ENCODE data around the gene SLC22A7.

SLC22A7 gene

GRCh38 chr6:43276577-43277305 lies 21.3 kb upstream of the SLC22A7 start:
- CTCF ChIA-PET, result interaction anchor here (0.5 to 2.0 kb wide), 6 partner anchors 13 to 230 kb away, joined by 3 to 5 read pairs (median 4); no protein-coding TSS in a partner anchor

DNA sequence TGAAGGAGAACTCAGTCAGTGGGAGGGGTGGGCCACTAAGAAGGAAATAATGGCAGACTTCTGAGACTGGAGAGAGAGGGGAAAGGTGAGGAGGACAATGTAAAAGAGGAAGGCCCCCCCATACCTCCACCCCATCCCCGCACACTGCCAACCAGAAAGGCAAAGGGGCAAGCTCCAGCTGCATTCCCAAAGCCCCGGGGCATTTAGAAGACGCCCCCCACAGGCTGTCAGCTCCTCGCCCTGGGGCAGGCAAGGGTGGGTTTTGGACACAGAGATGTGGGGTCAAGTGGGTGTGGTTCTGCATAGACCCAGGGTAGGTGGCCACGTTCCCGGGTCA lies 20.8 kb upstream of the SLC22A7 start:
- Histone ChIP-seq H3K36me3 (ENCODE audit: control insufficient read depth in 2 of 2, insufficient read depth in 1 of 2, low read length in 2 of 2) (no peaks in the 10 kb centered on the region), H3K27ac (ENCODE audit: extremely low read depth, low read depth, low read length) (no peak overlapping the region), H3K4me3 (ENCODE audit: low read depth, low read length) (no peak overlapping the region), H3K4me1 (ENCODE audit: control insufficient read depth, insufficient read depth, low read length) (no peaks in the 10 kb centered on the region), H3K9me3 (ENCODE audit: control insufficient read depth, insufficient read depth, low read depth, low read length) (no peaks in the 10 kb centered on the region)
- ChIA-PET POLR2A (no interaction called here), CTCF (interaction anchor here (0.8 to 2.0 kb wide), 3 partner anchors 14 to 230 kb away, joined by 3 to 4 read pairs (median 4); no protein-coding TSS in a partner anchor)
- TF ChIP-seq ZNF580 (tag by site-specific recombination; IDR thresholded peaks at IDR 0.05) (no peak), ZNF274 (IDR thresholded peaks at IDR 0.05; ENCODE audit: low read length) (no peak), ZNF274 (tag by site-specific recombination; IDR thresholded peaks at IDR 0.05; ENCODE audit: borderline replicate concordance) (no peak), ZSCAN16 (tag by site-specific recombination; IDR thresholded peaks at IDR 0.05) (no peak), ZNF660 (tag by site-specific recombination; IDR thresholded peaks at IDR 0.05) (no peak), ZNF184 (tag by site-specific recombination; IDR thresholded peaks at IDR 0.05) (no peak), ZNF561 (tag by site-specific recombination; IDR thresholded peaks at IDR 0.05; ENCODE audit: borderline replicate concordance) (no peak), ZBTB26 (tag by site-specific recombination; optimal IDR thresholded peaks at IDR 0.05) (no peak), ZNF394 (tag by site-specific recombination; IDR thresholded peaks at IDR 0.05; ENCODE audit: borderline replicate concordance) (no peak), ZNF704 (tag by site-specific recombination; IDR thresholded peaks at IDR 0.05) (no peak)

More at GRCh38 chr6:43276577-43277305, 21.3 kb upstream of the SLC22A7 start:
- H3K27ac ChIP-seq (ENCODE audit: extremely low read depth, low read depth, low read length), result no peak overlapping the region
- H3K9me3 ChIP-seq (ENCODE audit: control insufficient read depth, insufficient read depth, low read depth, low read length), result no peaks in the 10 kb centered on the region
- H3K4me3 ChIP-seq (ENCODE audit: low read depth, low read length), result no peak overlapping the region
- POLR2A ChIA-PET, result no interaction called here
- H3K36me3 ChIP-seq (ENCODE audit: control insufficient read depth in 2 of 2, insufficient read depth in 1 of 2, low read length in 2 of 2), result no peaks in the 10 kb centered on the region
- no peaks in the 10 kb centered on the region for H3K4me1 ChIP-seq (ENCODE audit: control insufficient read depth, insufficient read depth, low read length)
- TF ChIP-seq KLF10 (tag by site-specific recombination; IDR thresholded peaks at IDR 0.05) (no peak), ZBTB26 (tag by site-specific recombination; optimal IDR thresholded peaks at IDR 0.05) (no peak), ZNF830 (tag by site-specific recombination; IDR thresholded peaks at IDR 0.05; ENCODE audit: low read depth) (no peak), GLIS1 (tag by site-specific recombination; IDR thresholded peaks at IDR 0.05) (no peak), ZNF202 (tag by site-specific recombination; IDR thresholded peaks at IDR 0.05; ENCODE audit: borderline replicate concordance) (no peak), ZNF629 (tag by site-specific recombination; IDR thresholded peaks at IDR 0.05) (no peak), GLIS2 (tag by site-specific recombination; IDR thresholded peaks at IDR 0.05) (no peak), ZNF2 (tag by site-specific recombination; IDR thresholded peaks at IDR 0.05) (no peak), ZNF366 (tag by site-specific recombination; conservative IDR thresholded peaks at IDR 0.05) (no peak), ZNF791 (tag by site-specific recombination; IDR thresholded peaks at IDR 0.05) (no peak), ZNF155 (tag by site-specific recombination; IDR thresholded peaks at IDR 0.05) (no peak), ZNF626 (tag by site-specific recombination; IDR thresholded peaks at IDR 0.05) (no peak), ZNF133 (tag by site-specific recombination; IDR thresholded peaks at IDR 0.05) (no peak), ZNF692 (tag by site-specific recombination; IDR thresholded peaks at IDR 0.05) (no peak)
- TF ChIP-seq, protein P1, sequence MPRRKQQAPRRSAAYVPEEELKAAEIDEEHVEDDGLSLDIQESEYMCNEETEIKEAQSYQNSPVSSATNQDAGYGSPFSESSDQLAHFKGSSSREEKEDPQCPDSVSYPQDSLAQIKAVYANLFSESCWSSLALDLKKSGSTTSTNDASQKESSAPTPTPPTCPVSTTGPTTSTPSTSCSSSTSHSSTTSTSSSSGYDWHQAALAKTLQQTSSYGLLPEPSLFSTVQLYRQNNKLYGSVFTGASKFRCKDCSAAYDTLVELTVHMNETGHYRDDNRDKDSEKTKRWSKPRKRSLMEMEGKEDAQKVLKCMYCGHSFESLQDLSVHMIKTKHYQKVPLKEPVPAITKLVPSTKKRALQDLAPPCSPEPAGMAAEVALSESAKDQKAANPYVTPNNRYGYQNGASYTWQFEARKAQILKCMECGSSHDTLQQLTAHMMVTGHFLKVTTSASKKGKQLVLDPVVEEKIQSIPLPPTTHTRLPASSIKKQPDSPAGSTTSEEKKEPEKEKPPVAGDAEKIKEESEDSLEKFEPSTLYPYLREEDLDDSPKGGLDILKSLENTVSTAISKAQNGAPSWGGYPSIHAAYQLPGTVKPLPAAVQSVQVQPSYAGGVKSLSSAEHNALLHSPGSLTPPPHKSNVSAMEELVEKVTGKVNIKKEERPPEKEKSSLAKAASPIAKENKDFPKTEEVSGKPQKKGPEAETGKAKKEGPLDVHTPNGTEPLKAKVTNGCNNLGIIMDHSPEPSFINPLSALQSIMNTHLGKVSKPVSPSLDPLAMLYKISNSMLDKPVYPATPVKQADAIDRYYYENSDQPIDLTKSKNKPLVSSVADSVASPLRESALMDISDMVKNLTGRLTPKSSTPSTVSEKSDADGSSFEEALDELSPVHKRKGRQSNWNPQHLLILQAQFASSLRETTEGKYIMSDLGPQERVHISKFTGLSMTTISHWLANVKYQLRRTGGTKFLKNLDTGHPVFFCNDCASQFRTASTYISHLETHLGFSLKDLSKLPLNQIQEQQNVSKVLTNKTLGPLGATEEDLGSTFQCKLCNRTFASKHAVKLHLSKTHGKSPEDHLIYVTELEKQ (tag by site-specific recombination; IDR thresholded peaks at IDR 0.05; ENCODE audit: borderline replicate concordance), result no peak
- TF ChIP-seq, protein P2, sequence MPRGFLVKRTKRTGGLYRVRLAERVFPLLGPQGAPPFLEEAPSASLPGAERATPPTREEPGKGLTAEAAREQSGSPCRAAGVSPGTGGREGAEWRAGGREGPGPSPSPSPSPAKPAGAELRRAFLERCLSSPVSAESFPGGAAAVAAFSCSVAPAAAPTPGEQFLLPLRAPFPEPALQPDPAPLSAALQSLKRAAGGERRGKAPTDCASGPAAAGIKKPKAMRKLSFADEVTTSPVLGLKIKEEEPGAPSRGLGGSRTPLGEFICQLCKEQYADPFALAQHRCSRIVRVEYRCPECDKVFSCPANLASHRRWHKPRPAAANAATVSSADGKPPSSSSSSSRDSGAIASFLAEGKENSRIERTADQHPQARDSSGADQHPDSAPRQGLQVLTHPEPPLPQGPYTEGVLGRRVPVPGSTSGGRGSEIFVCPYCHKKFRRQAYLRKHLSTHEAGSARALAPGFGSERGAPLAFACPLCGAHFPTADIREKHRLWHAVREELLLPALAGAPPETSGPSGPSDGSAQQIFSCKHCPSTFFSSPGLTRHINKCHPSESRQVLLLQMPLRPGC (tag by site-specific recombination; IDR thresholded peaks at IDR 0.05), result no peak

Measured in HEK293 (cell line).